Sigmoid colon (tissue), 7 donors: Measurements from ENCODE around the gene ANTXR2. TPM values are rescaled to one million over a fixed set of nuclear protein-coding genes. Genes with fewer than 3 reads are reported as not detected.

Experiments used
- DNase-seq: peaks from one replicate; pipeline ENCODE4 v3.0.0-alpha.2; 2019
- H3K27ac ChIP-seq, 4 donors: fragments of 200-600 bp; sonication (generic); one replicate each; pipeline ENCODE4 v1.5.1; 2016 to 2019; ENCODE audit warnings: mild to moderate bottlenecking in 1 of 4
- H3K27me3 ChIP-seq, 3 donors: fragments of 200-600 bp; sonication (generic); one replicate each; pipeline ENCODE4 v1.5.1; 2019; ENCODE audit warnings: mild to moderate bottlenecking in 1 of 3
- H3K36me3 ChIP-seq, 4 donors: fragments of 200-600 bp; sonication (generic); one replicate each; pipeline ENCODE4 v1.5.1; 2016 to 2019
- H3K4me1 ChIP-seq, 4 donors: fragments of 200-600 bp; sonication (generic); one replicate each; pipeline ENCODE4 v1.5.1; 2017 to 2019
- H3K4me3 ChIP-seq, 4 donors: fragments of 200-600 bp; sonication (generic); one replicate each; pipeline ENCODE4 v1.5.1; 2017 to 2019; ENCODE audit warnings: mild to moderate bottlenecking in 2 of 4, moderate library complexity in 1 of 4
- H3K9me3 ChIP-seq, 4 donors: fragments of 200-600 bp in 3 of 4; sonication (generic) in 3 of 4; one replicate each; pipeline versions ENCODE4 v1.5.1 to v1.6.1; 2013 to 2019
- EP300 ChIP-seq, 4 donors: sonication (generic); formaldehyde crosslinking; IDR thresholded peaks; one replicate each; pipeline ENCODE4 v1.6.1; 2017; ENCODE audit warnings: antibody characterized with exemption in 4 of 4
- POLR2A ChIP-seq, 2 donors: fragments of 450-650 bp; IDR thresholded peaks; one replicate each; pipeline ENCODE4 v1.6.1; 2016; ENCODE audit warnings: antibody characterized with exemption in 2 of 2, mild to moderate bottlenecking in 2 of 2, moderate library complexity in 2 of 2
- POLR2AphosphoS5 ChIP-seq, 4 donors: sonication (generic); formaldehyde crosslinking; IDR thresholded peaks; one replicate each; pipeline ENCODE4 v1.6.1; 2017; ENCODE audit warnings: antibody characterized with exemption in 4 of 4
- WGBS, 2 donors: extraction: QIAGEN DNeasy Blood & Tissue Kit; methylation state at CpG; one replicate each; pipeline ENCODE4 v1.1.7; 2013; 5-methylcytosine and 5-hydroxymethylcytosine counted together
- intact Hi-C: fragments of 100-400 bp; cut with DNase I; formaldehyde crosslinking; loops from one replicate; pipeline ENCODE4 v1.15.1; 2023
- polyA plus RNA-seq, 3 donors: library from polyadenylated mRNA; stranded (reverse); fragments of 200-250 nt; gene quantifications; one replicate each; pipeline ENCODE4 v1.2.3, GENCODE V29; 2013
- total RNA-seq, 4 donors: library from RNA; depleted of rRNA; stranded (reverse); fragments of >200 nt; gene quantifications; one replicate each; pipeline ENCODE4 v1.1.0, GENCODE V29; 2016
- TF ChIP-seq, protein P1 (sequence below), 4 experiments: fragments of 450-650 bp in 3 of 4; fragments of 200-600 bp in 1 of 4; IDR thresholded peaks; one replicate each; pipeline ENCODE4 v1.5.1; 2016 to 2019; ENCODE audit warnings: antibody characterized with exemption in 4 of 4, mild to moderate bottlenecking in 3 of 4, moderate library complexity in 2 of 4
- donor health status: healthy with polysubstance abuse.
- donor health status: Bipolar disorder and iron deficiency.
- donor health status: healthy.

The ANTXR2 gene
- total and polyA plus RNA-seq, 7 donors, result 11.4 to 237 (median 170) TPM

DNA sequence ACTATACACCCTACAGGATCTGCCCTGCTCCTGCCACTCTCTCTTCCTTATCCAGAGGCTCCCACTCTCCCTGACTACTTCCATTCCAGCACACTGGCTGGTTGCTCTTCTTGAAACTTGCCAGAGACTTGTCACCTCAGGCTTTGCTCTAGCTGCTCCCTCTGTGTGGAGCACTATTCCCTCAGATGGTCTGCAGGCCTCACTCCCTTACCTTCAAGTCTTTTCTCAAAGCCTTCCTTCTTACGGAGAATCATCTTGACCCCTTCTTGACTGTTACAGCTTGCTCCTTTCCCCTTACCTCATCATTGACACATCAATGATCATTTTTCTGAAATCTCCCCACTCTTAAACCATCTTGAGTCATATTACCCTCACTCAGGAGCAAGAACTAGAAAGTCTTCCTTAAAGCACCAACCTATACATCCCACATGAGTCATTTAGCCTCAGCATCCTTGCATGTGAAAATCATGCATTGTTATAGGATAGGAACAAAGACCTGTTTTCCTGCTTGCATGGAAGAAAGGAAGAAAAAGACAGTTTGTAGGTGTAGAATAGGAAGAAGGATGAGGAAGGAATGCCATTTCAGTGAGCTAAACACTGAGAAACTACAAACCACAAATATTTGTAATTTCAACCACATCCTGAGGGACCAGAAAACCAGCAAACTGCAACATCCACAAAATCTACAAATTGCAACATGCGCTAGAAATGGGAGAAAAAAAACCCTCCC is 55.7 kb downstream of the ANTXR2 start:
- TF ChIP-seq POLR2AphosphoS5 (IDR thresholded peaks at IDR 0.05), result peak in 1 of 4 donors; percentile 7
- TF ChIP-seq EP300 (IDR thresholded peaks at IDR 0.05), result no peak
- Histone ChIP-seq H3K27me3 (no peaks in the 10 kb centered on the region), H3K36me3 (peaks cover 0 to 52% (median 23%) of the 10 kb centered on the region in 4 donors), H3K4me1 (peaks cover 0 to 44% (median 38%) of the 10 kb centered on the region in 4 donors), H3K9me3 (no peaks in the 10 kb centered on the region), H3K27ac (peak overlapping the region in 3 of 4 donors; percentile 26 to 62 (median 52)), H3K4me3 (no peak overlapping the region)
- DNase-seq, result no peak
- 67 to 88% methylated on average over 2 of the region's 2 CpGs for WGBS, 2 donors
- intact Hi-C loops, result loop anchor here (5.0 kb wide), 1 partner anchor 55 kb away; the partner anchor contains the start of gene ANTXR2

DNA sequence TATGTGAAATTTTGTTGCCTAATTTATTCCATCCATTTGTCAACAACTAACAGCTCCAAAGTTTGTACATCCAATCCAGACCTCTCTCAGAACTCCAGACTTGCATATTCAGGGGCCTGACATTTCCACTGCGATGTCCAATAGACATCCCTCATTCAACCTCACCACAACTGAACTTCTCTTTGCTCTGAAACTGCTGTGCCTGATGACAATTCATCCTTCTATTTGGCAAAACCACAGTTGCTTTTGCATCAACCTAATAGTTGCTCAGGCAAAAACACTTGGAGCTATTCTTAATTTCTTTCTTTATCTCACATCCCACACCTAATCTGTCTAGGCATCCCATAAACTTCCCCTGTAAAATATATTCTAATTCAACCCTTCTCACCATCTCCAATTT is 56.5 kb downstream of the ANTXR2 start:
- intact Hi-C loops, result loop anchor here (5.0 kb wide), 1 partner anchor 56 kb away; the partner anchor contains the start of gene ANTXR2
- TF ChIP-seq POLR2A (IDR thresholded peaks at IDR 0.05) (no peak), POLR2AphosphoS5 (IDR thresholded peaks at IDR 0.05) (no peak), EP300 (IDR thresholded peaks at IDR 0.05) (no peak)
- TF ChIP-seq, protein P1, sequence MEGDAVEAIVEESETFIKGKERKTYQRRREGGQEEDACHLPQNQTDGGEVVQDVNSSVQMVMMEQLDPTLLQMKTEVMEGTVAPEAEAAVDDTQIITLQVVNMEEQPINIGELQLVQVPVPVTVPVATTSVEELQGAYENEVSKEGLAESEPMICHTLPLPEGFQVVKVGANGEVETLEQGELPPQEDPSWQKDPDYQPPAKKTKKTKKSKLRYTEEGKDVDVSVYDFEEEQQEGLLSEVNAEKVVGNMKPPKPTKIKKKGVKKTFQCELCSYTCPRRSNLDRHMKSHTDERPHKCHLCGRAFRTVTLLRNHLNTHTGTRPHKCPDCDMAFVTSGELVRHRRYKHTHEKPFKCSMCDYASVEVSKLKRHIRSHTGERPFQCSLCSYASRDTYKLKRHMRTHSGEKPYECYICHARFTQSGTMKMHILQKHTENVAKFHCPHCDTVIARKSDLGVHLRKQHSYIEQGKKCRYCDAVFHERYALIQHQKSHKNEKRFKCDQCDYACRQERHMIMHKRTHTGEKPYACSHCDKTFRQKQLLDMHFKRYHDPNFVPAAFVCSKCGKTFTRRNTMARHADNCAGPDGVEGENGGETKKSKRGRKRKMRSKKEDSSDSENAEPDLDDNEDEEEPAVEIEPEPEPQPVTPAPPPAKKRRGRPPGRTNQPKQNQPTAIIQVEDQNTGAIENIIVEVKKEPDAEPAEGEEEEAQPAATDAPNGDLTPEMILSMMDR (IDR thresholded peaks at IDR 0.05), result no peak
- peak overlapping the region in 3 of 4 donors; percentile 26 to 62 (median 52) for H3K27ac ChIP-seq
- no peak overlapping the region for H3K4me3 ChIP-seq
- no peak for DNase-seq
- H3K9me3 ChIP-seq, result no peaks in the 10 kb centered on the region
- peaks cover 0 to 52% (median 44%) of the 10 kb centered on the region in 4 donors for H3K4me1 ChIP-seq
- peaks cover 0 to 46% (median 22%) of the 10 kb centered on the region in 4 donors for H3K36me3 ChIP-seq
- 89 to 93% methylated on average over 1 of the region's 1 CpG for WGBS, 2 donors
- no peaks in the 10 kb centered on the region for H3K27me3 ChIP-seq

DNA sequence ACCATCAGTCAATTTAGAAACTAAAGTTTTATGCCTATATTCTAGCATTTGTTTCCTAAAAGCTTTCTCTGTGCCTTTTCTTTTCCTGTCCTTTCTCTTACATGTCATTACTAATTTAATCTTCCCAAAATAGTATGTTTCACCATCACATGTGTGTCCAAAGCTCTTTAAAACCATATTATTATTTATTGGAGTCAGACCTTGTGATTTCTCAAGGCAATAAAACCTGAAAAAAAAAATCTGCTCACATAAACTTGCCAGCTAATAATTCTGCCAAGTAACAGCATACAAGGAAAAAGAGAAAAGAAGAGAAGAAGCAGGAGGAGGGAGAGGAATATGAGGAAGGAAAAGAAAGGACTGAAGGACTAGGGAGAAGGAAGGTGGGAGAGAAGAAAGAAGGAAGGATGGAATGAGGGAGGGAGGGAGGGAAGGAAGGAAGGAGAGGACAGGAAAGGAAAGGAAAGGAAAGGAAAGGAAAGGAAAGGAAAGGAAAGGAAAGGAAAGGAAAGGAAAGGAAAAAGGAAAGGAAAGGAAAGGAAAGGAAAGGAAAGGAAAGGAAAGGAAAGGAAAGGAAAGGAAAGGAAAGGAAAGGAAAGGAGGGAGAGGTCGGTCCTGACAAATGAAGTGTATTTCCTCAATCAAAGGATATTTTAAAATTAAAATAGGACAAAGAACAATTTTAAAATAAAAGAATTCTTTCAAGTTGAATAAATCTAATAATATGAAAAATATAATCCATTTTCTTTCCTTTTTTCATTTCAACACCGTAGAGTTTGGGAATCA is 57.4 kb downstream of the ANTXR2 start:
- DNase-seq, result no peak
- Histone ChIP-seq H3K9me3 (no peaks in the 10 kb centered on the region), H3K36me3 (peaks cover 0 to 39% (median 22%) of the 10 kb centered on the region in 4 donors), H3K27me3 (no peaks in the 10 kb centered on the region), H3K4me3 (no peak overlapping the region), H3K27ac (peak overlapping the region in 3 of 4 donors; percentile 26 to 62 (median 52)), H3K4me1 (peaks cover 0 to 55% (median 44%) of the 10 kb centered on the region in 4 donors)
- TF ChIP-seq EP300 (IDR thresholded peaks at IDR 0.05) (peak in 2 of 4 donors; percentile 30 to 58), POLR2A (IDR thresholded peaks at IDR 0.05) (no peak), POLR2AphosphoS5 (IDR thresholded peaks at IDR 0.05) (peak; percentile 71 to 80 (median 76))
- 97% methylated on average over 2 of the region's 2 CpGs for WGBS, 2 donors
- intact Hi-C loops, result loop anchor here (5.0 kb wide), 1 partner anchor 57 kb away; the partner anchor contains the start of gene ANTXR2

DNA sequence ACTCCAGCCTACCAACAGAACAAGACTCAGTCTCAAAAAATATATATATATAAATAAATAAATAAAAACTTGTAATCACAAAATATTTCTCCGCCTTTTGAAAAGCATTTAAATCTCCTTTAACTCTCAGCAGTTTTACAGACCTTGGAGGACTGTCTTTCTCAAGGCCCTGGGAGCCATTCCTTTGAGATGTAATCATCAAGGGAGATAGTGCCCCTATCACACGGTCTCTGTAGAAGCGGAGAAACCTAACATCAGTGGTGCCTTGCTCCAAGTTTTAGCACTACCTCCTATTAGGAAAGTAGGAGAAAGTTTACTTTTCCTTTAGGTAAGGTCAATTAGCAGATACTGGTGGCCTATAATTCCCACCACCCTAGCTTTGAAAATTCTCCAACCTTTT is 58.5 kb downstream of the ANTXR2 start:
- no peak overlapping the region for H3K4me3 ChIP-seq
- WGBS, 2 donors, result 97 to 98% methylated on average over 3 of the region's 3 CpGs
- intact Hi-C loops, result no loop called here
- peaks cover 0 to 36% (median 20%) of the 10 kb centered on the region in 4 donors for H3K36me3 ChIP-seq
- no peaks in the 10 kb centered on the region for H3K9me3 ChIP-seq
- peaks cover 0 to 55% (median 44%) of the 10 kb centered on the region in 4 donors for H3K4me1 ChIP-seq
- TF ChIP-seq EP300 (IDR thresholded peaks at IDR 0.05) (no peak), POLR2AphosphoS5 (IDR thresholded peaks at IDR 0.05) (no peak), POLR2A (IDR thresholded peaks at IDR 0.05) (no peak)
- TF ChIP-seq, protein P1 (IDR thresholded peaks at IDR 0.05), result no peak
- DNase-seq, result no peak
- no peaks in the 10 kb centered on the region for H3K27me3 ChIP-seq
- peak overlapping the region in 3 of 4 donors; percentile 26 to 62 (median 52) for H3K27ac ChIP-seq

DNA sequence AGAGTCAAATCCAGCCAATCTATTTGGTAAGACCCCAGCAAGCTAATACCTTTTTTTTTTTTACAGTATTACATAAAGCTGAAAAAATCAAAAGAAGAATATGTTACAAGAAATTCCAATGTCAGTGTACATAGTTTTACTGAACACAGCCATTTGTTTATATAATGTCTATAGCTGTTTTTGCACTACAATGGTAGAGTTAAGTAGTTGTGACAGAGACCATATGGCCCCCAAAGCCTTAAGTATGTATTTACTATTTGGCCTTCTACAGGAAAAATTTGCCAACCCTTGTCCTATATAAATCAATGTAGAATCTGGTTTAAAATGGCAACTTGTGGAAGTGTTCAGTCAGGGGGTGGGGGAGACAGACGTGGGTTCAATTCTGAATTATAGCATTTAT is 60.7 kb downstream of the ANTXR2 start:
- no peak for DNase-seq
- TF ChIP-seq, protein P1 (IDR thresholded peaks at IDR 0.05), result no peak
- no peak for TF ChIP-seq POLR2AphosphoS5 (IDR thresholded peaks at IDR 0.05)
- no peak for TF ChIP-seq EP300 (IDR thresholded peaks at IDR 0.05)
- TF ChIP-seq POLR2A (IDR thresholded peaks at IDR 0.05), result no peak
- Histone ChIP-seq H3K9me3 (no peaks in the 10 kb centered on the region), H3K4me3 (no peak overlapping the region), H3K36me3 (peaks cover 0 to 35% (median 14%) of the 10 kb centered on the region in 4 donors), H3K27ac (peak overlapping the region; percentile 9 to 57 (median 46)), H3K4me1 (peaks cover 0 to 50% (median 43%) of the 10 kb centered on the region in 4 donors), H3K27me3 (no peaks in the 10 kb centered on the region)
- intact Hi-C loops, result no loop called here
- 79 to 85% methylated on average over 1 of the region's 1 CpG for WGBS, 2 donors
